ENCODE measurements around the gene SUFU.

- TF ChIP-seq POLR2A (IDR thresholded peaks at IDR 0.05; ENCODE audit: low read length) (no peak), GATA1 (IDR thresholded peaks at IDR 0.05; ENCODE audit: low read depth, low read length) (no peak)
These were observed 23.8 kb downstream of the SUFU start for GRCh38 chr10:102527546-102527945.

Data from erythroblast (primary cell).